Nephron (organoid): ENCODE results near the gene SH3TC2.

Source experiments
- H3K27ac Mint-ChIP-seq, 3 experiments: 2 replicates each; pipeline ENCODE4 v1.8.0; 2020; ENCODE audit warnings: mixed read lengths in 3 of 3, mild to moderate bottlenecking in 2 of 3, moderate library complexity in 1 of 3
- H3K27me3 Mint-ChIP-seq: 2 replicates; pipeline ENCODE4 v1.8.0; 2021; ENCODE audit warnings: low read depth, mild to moderate bottlenecking, moderate library complexity, mixed read lengths
- H3K36me3 Mint-ChIP-seq: 2 replicates; pipeline ENCODE4 v1.8.0; 2020; ENCODE audit warnings: low read depth, mixed read lengths
- H3K4me1 Mint-ChIP-seq: 2 replicates; pipeline ENCODE4 v1.8.0; 2020; ENCODE audit warnings: mixed read lengths
- H3K4me3 Mint-ChIP-seq, 3 experiments: 2 replicates each; pipeline ENCODE4 v1.8.0; 2020; ENCODE audit warnings: mild to moderate bottlenecking in 3 of 3, mixed read lengths in 3 of 3, moderate library complexity in 2 of 3
- H3K9me3 Mint-ChIP-seq: 2 replicates; pipeline ENCODE4 v1.8.0; 2020; ENCODE audit warnings: mixed read lengths
- CTCF ChIP-seq, 3 experiments: fragments of 200-600 bp; sonication (generic); IDR thresholded peaks; one replicate each; pipeline ENCODE4 v1.5.0; 2021; ENCODE audit warnings: antibody characterized with exemption in 3 of 3; ENCODE audit not compliant: unreplicated experiment in 3 of 3

The SH3TC2 gene

DNA sequence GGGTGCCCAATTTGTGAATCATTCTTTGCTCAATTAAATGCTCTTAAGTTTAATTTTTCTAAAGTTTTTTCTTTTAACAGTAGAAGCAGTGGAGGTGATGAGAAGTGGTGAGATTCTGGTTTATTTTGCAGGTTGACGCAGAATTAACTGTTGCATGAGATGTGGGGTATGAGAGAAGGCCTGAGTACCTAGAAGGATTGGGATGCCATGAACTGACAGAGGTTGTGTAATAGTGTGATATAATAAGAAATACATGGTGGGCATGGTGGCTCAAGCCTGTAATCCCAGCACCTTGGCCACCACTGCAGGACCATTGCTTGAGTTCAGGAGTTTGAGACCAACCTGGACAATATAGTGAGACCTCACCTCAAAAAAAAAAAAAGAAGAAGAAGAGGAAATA lies 8.4 kb upstream of the SH3TC2 start:
- Mint-ChIP-seq H3K36me3 (no peaks in the 10 kb centered on the region), H3K27me3 (peaks cover 5% of the 10 kb centered on the region), H3K4me3 (no peak overlapping the region), H3K27ac (no peak overlapping the region), H3K9me3 (peaks cover 9% of the 10 kb centered on the region), H3K4me1 (no peaks in the 10 kb centered on the region)
- TF ChIP-seq CTCF (IDR thresholded peaks at IDR 0.05; ENCODE audit: unreplicated experiment in 3 of 3), result no peak

- Mint-ChIP-seq H3K4me3 (no peak overlapping the region), H3K27ac (no peak overlapping the region), H3K36me3 (no peaks in the 10 kb centered on the region), H3K9me3 (peaks cover 4% of the 10 kb centered on the region), H3K27me3 (peaks cover 5% of the 10 kb centered on the region), H3K4me1 (no peaks in the 10 kb centered on the region)
- TF ChIP-seq CTCF (IDR thresholded peaks at IDR 0.05; ENCODE audit: unreplicated experiment in 3 of 3), result no peak
These were observed 6.8 kb upstream of the SH3TC2 start for GRCh38 chr5:149069711-149070110.

- H3K27me3 Mint-ChIP-seq, result no peaks in the 10 kb centered on the region
- H3K36me3 Mint-ChIP-seq, result no peaks in the 10 kb centered on the region
- H3K27ac Mint-ChIP-seq, result no peak overlapping the region
- peaks cover 4% of the 10 kb centered on the region for H3K9me3 Mint-ChIP-seq
- H3K4me1 Mint-ChIP-seq, result no peaks in the 10 kb centered on the region
- no peak for TF ChIP-seq CTCF (IDR thresholded peaks at IDR 0.05; ENCODE audit: unreplicated experiment in 3 of 3)
- H3K4me3 Mint-ChIP-seq, result no peak overlapping the region
These were observed 1.1 kb upstream of the SH3TC2 start for GRCh38 chr5:149063896-149064478.

DNA sequence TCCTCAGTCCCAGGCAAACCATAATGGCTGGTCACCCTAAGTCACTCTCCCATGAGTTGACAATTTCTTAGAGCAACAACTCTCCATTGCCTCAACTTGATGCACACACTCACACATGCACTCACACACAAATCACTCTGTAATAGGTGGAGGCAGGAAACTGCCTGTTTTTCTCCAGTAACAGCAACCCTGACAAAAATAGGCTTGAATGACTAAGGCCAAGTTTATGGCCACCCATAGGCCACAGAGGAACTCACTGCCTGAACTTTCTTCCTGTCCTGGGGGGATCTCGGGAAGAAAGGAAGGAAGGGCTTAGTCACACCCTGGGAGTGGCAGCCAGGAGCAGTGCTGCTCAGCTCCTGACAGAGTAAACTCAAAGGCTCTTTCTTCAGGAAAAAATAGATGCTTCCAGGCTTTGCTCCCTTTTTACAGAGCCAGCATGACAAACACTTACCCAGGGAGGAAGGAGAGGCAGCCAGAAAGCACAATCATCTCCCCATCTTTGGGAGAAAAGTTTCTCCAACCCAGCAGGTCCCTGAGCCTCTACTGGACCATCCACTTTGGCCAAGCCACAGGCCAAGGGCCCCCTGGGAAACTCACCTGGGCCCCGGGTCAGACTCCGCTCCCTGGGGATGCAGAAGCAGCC lies 368 bp downstream of the SH3TC2 start:
- Mint-ChIP-seq H3K4me1 (no peaks in the 10 kb centered on the region), H3K27ac (peak overlapping the region in 2 of 3 experiments; percentile 9 to 49), H3K9me3 (peaks cover 10% of the 10 kb centered on the region), H3K27me3 (no peaks in the 10 kb centered on the region), H3K36me3 (no peaks in the 10 kb centered on the region), H3K4me3 (no peak overlapping the region)
- TF ChIP-seq CTCF (IDR thresholded peaks at IDR 0.05; ENCODE audit: unreplicated experiment in 3 of 3), result no peak

DNA sequence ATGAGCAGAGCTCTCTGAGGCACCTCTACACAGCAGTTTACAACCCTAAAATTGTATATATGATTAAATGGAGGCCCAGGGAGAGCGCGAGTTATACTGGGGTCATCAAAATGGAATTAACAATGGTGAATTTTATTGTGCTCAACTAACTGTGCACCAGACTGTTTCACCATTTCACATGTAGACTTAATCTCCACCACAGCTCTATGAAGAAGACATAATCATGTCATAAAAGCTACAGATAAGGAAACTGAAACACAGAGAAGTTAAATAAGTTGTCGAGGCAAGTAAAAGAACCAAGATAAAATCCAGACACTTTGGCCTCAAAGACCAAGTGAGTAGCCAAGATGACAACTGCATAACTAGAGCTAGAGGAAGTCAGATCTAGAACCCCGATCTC lies 1.5 kb downstream of the SH3TC2 start:
- H3K9me3 Mint-ChIP-seq, result peaks cover 6% of the 10 kb centered on the region
- no peaks in the 10 kb centered on the region for H3K27me3 Mint-ChIP-seq
- no peak for TF ChIP-seq CTCF (IDR thresholded peaks at IDR 0.05; ENCODE audit: unreplicated experiment in 3 of 3)
- H3K36me3 Mint-ChIP-seq, result no peaks in the 10 kb centered on the region
- H3K4me1 Mint-ChIP-seq, result no peaks in the 10 kb centered on the region
- no peak overlapping the region for H3K27ac Mint-ChIP-seq
- H3K4me3 Mint-ChIP-seq, result no peak overlapping the region

- Mint-ChIP-seq H3K27ac (no peak overlapping the region), H3K9me3 (peaks cover 6% of the 10 kb centered on the region), H3K4me1 (no peaks in the 10 kb centered on the region), H3K36me3 (no peaks in the 10 kb centered on the region), H3K4me3 (no peak overlapping the region), H3K27me3 (no peaks in the 10 kb centered on the region)
- TF ChIP-seq CTCF (IDR thresholded peaks at IDR 0.05; ENCODE audit: unreplicated experiment in 3 of 3), result no peak
These were observed 2.5 kb downstream of the SH3TC2 start for GRCh38 chr5:149060325-149060724.
